ENCODE measurements around the gene COL15A1.

DNA sequence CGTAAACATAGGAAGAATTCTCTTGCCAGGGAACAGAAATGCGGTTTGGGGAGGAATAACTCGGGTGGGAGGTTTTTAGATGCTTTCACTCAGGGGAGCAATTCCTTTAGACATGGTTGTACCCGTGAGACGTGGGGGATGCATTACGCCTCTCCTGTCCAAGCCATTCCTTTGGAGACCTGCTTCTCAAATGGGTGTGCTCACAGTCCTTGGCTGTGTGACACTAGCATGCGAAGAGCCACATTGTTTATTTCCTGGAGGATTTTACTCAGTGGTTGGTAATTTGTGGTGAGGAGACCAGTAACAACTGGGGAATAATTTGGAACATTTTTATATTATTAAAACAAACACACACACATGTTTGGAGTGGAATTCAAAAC, 18.5 kb downstream of the COL15A1 start:
- TF ChIP-seq, protein P1, sequence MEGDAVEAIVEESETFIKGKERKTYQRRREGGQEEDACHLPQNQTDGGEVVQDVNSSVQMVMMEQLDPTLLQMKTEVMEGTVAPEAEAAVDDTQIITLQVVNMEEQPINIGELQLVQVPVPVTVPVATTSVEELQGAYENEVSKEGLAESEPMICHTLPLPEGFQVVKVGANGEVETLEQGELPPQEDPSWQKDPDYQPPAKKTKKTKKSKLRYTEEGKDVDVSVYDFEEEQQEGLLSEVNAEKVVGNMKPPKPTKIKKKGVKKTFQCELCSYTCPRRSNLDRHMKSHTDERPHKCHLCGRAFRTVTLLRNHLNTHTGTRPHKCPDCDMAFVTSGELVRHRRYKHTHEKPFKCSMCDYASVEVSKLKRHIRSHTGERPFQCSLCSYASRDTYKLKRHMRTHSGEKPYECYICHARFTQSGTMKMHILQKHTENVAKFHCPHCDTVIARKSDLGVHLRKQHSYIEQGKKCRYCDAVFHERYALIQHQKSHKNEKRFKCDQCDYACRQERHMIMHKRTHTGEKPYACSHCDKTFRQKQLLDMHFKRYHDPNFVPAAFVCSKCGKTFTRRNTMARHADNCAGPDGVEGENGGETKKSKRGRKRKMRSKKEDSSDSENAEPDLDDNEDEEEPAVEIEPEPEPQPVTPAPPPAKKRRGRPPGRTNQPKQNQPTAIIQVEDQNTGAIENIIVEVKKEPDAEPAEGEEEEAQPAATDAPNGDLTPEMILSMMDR (CRISPR knock-in tag; IDR thresholded peaks at IDR 0.05) = no peak
- TF ChIP-seq, protein P2, sequence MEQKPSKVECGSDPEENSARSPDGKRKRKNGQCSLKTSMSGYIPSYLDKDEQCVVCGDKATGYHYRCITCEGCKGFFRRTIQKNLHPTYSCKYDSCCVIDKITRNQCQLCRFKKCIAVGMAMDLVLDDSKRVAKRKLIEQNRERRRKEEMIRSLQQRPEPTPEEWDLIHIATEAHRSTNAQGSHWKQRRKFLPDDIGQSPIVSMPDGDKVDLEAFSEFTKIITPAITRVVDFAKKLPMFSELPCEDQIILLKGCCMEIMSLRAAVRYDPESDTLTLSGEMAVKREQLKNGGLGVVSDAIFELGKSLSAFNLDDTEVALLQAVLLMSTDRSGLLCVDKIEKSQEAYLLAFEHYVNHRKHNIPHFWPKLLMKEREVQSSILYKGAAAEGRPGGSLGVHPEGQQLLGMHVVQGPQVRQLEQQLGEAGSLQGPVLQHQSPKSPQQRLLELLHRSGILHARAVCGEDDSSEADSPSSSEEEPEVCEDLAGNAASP (CRISPR knock-in tag; IDR thresholded peaks at IDR 0.05; ENCODE audit: borderline replicate concordance) = no peak
- no peak for TF ChIP-seq ZNF282 (IDR thresholded peaks at IDR 0.05; ENCODE audit: partially characterized antibody)
- TF ChIP-seq, protein P3, sequence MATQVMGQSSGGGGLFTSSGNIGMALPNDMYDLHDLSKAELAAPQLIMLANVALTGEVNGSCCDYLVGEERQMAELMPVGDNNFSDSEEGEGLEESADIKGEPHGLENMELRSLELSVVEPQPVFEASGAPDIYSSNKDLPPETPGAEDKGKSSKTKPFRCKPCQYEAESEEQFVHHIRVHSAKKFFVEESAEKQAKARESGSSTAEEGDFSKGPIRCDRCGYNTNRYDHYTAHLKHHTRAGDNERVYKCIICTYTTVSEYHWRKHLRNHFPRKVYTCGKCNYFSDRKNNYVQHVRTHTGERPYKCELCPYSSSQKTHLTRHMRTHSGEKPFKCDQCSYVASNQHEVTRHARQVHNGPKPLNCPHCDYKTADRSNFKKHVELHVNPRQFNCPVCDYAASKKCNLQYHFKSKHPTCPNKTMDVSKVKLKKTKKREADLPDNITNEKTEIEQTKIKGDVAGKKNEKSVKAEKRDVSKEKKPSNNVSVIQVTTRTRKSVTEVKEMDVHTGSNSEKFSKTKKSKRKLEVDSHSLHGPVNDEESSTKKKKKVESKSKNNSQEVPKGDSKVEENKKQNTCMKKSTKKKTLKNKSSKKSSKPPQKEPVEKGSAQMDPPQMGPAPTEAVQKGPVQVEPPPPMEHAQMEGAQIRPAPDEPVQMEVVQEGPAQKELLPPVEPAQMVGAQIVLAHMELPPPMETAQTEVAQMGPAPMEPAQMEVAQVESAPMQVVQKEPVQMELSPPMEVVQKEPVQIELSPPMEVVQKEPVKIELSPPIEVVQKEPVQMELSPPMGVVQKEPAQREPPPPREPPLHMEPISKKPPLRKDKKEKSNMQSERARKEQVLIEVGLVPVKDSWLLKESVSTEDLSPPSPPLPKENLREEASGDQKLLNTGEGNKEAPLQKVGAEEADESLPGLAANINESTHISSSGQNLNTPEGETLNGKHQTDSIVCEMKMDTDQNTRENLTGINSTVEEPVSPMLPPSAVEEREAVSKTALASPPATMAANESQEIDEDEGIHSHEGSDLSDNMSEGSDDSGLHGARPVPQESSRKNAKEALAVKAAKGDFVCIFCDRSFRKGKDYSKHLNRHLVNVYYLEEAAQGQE (IDR thresholded peaks at IDR 0.05; ENCODE audit: borderline replicate concordance in 1 of 2, low read depth in 1 of 2, low read length in 2 of 2) = no peak
- TF ChIP-seq POLR2A (IDR thresholded peaks at IDR 0.05; ENCODE audit: insufficient read depth in 1 of 2, low read depth in 2 of 2, low read length in 2 of 2) = no peak
- TF ChIP-seq FOSL1 (CRISPR knock-in tag; IDR thresholded peaks at IDR 0.05; ENCODE audit: borderline replicate concordance) = no peak
- no peak for TF ChIP-seq EZH2 (conservative IDR thresholded peaks at IDR 0.05; ENCODE audit: low read depth, low read length)
- no peak for TF ChIP-seq THAP11 (CRISPR knock-in tag; IDR thresholded peaks at IDR 0.05)
- no peak for TF ChIP-seq HMG20A (CRISPR knock-in tag; IDR thresholded peaks at IDR 0.05; ENCODE audit: borderline replicate concordance)
